Astrocyte of the spinal cord (primary cell): ENCODE measurements around the gene GRK6.

Experiments
- DNase-seq: peaks from one replicate; pipeline ENCODE4 v3.0.0; 2011; ENCODE audit warnings: low read depth, low spot score
- H3K4me3 ChIP-seq: 2 replicates; pipeline ENCODE4 v1.5.1; 2011; ENCODE audit warnings: low read depth, mild to moderate bottlenecking, low read length, moderate library complexity
- CTCF ChIP-seq: IDR thresholded peaks from 2 replicates; pipeline ENCODE4 v1.5.1; 2012; ENCODE audit warnings: low read depth, mild to moderate bottlenecking, low read length, inconsistent platforms
- in situ Hi-C: cut with HindIII; loops from 2 replicates; pipeline ENCODE4 v1.10.0; 2017; ENCODE audit warnings: low sequenced_read_pairs

The GRK6 gene

DNA sequence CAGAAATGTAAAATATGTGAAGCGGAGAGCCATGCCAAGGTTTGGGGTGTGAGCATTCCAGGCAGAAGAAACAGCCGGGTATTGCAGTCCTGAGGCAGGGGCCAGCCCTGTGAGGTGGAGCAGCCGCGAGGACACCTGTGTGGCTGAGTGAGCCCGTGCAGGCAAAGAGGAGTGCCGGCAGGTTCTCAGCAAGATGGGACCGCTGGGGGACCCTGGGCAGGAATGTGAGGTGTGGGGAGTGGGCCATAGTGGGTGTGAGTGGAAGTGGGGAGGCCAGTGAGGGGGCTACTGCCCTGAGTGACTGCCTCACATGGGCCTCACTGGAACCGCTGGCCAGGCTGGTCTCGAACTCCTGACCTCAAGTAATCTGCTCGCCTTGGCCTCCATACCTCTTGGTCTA, 12.0 kb downstream of the GRK6 start:
- in situ Hi-C loops, result no loop called here
- TF ChIP-seq CTCF, result no peak
- no peak for DNase-seq
- H3K4me3 ChIP-seq, result no peak overlapping the region

GRCh38 chr5:177439518-177440053, 13.1 kb downstream of the GRK6 start:
- H3K4me3 ChIP-seq, result no peak overlapping the region
- no peak for DNase-seq
- in situ Hi-C loops, result no loop called here
- TF ChIP-seq CTCF, result no peak

- DNase-seq, result no peak
- no peak overlapping the region for H3K4me3 ChIP-seq
- in situ Hi-C loops, result no loop called here
- no peak for TF ChIP-seq CTCF
These were observed 13.9 kb downstream of the GRK6 start for GRCh38 chr5:177440211-177440989.

DNA sequence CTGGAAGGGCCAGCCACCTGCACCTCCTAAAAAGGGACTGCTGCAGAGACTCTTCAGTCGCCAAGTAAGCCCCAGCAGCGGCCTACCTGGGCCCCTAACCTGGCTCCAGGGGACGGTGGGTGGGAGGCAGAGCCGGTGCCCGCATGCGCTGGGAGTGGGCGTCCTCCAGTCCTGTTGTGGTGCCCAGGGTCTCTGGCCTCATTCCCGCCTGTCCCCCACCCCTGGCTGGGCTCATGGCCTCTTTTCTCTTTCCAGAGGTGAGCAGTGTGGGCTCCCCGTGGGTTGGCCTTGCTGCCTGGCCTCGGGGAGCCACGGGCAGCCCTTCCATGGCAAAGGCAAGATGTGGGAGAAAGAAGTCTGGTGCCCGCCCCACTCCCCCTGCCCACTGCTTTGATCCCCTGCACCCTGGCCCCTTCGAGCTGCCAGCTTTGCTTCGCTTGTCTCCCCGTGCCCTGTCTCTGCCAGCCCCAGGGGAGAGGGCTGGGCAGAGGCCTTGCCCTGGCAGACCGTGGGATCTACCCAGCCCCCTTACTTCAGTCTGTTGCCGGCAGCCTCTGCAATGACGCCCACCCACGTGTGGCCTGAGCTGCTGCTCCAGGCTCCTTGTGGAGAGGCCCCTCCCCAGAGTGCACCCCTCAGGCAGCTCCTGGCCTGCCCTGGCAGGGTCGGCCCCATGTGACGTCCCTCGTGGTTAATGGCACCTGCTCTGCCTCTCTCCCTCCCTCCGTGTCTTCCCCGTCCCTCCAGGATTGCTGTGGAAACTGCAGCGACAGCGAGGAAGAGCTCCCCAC, 14.7 kb downstream of the GRK6 start:
- H3K4me3 ChIP-seq, result no peak overlapping the region
- in situ Hi-C loops, result no loop called here
- DNase-seq, result no peak
- TF ChIP-seq CTCF, result no peak

- DNase-seq, result no peak
- in situ Hi-C loops, result no loop called here
- TF ChIP-seq CTCF, result no peak
- H3K4me3 ChIP-seq, result no peak overlapping the region
These were observed 15.8 kb downstream of the GRK6 start for GRCh38 chr5:177442066-177442826.
